Endothelial cell of umbilical vein (primary cell): ENCODE results near the gene SVIP. TPM values are rescaled to one million over a fixed set of nuclear protein-coding genes. Genes with fewer than 3 reads are reported as not detected.

ENCODE experiments used
- BruUV-seq: library from RNA; stranded (reverse); fragments of 400-500 nt; replicated peaks from 2 replicates; lab custom pipeline; 2021; lab: Mats Ljungman, UMichigan
- CTCF ChIA-PET: fragments of 300-600, 350-600 bp; sonication (Branson Sonifier 250); formaldehyde crosslinking; loops from one replicate; lab custom pipeline; 2021; ENCODE audit warnings: antibody characterized with exemption, inconsistent platforms; lab: Charles Lee
- POLR2A ChIA-PET: fragments of 300-600, 350-600 bp; sonication (Branson Sonifier 250); formaldehyde crosslinking; loops from one replicate; lab custom pipeline; 2021; ENCODE audit warnings: antibody characterized with exemption, inconsistent platforms; lab: Charles Lee
- DNase-seq: peaks from one replicate; pipeline ENCODE4 v3.0.0-alpha.2; 2011; ENCODE audit warnings: low read depth, low spot score
- FAIRE-seq: peaks from 2 replicates; lab custom pipeline; 2011; peaks lifted over from hg19 to GRCh38; lab: Jason Lieb, UNC
- H2AFZ ChIP-seq: 2 replicates; pipeline ENCODE4 v1.6.0; 2012; ENCODE audit warnings: low read depth, low read length, control low read depth, inconsistent platforms
- H3K27ac ChIP-seq: 2 replicates; pipeline ENCODE4 v1.5.1; 2011; ENCODE audit warnings: low read depth, mild to moderate bottlenecking, control low read depth, low read length, moderate library complexity; ENCODE audit not compliant: insufficient read depth
- H3K27me3 ChIP-seq, 2 experiments: 2 replicates each; pipeline versions ENCODE4 v1.6.0 to v1.6.1; 2011; ENCODE audit warnings: low read length in 2 of 2, mixed read lengths in 1 of 2; ENCODE audit not compliant: control insufficient read depth in 2 of 2, insufficient read depth in 2 of 2
- H3K36me3 ChIP-seq, 2 experiments: 2 replicates in 1 of 2; 3 replicates in 1 of 2; pipeline ENCODE4 v1.5.1; 2011; ENCODE audit warnings: low read length in 2 of 2, mild to moderate bottlenecking in 1 of 2, moderate library complexity in 1 of 2; ENCODE audit not compliant: control insufficient read depth in 2 of 2, insufficient read depth in 2 of 2; ENCODE audit errors: extremely low read depth in 1 of 2
- H3K4me1 ChIP-seq: 3 replicates; pipeline ENCODE4 v1.5.1; 2011; ENCODE audit warnings: mild to moderate bottlenecking, low read length; ENCODE audit not compliant: control insufficient read depth, insufficient read depth; ENCODE audit errors: extremely low read depth
- H3K4me2 ChIP-seq: 2 replicates; pipeline ENCODE4 v1.6.1; 2011; ENCODE audit warnings: low read length, control low read depth, mixed read lengths; ENCODE audit not compliant: insufficient read depth
- H3K4me3 ChIP-seq, 3 experiments: fragments of 200-600 bp in 1 of 3; sonication (generic), shearing (Covaris generic) in 1 of 3; replicated peaks in 1 of 3; 2 replicates each; pipeline ENCODE4 v1.5.1; 2011 to 2016; ENCODE audit warnings: control low read depth in 3 of 3, low read length in 3 of 3, mild to moderate bottlenecking in 2 of 3, inconsistent platforms in 1 of 3, low read depth in 1 of 3, moderate library complexity in 1 of 3; ENCODE audit not compliant: insufficient read depth in 1 of 3
- H3K79me2 ChIP-seq: 2 replicates; pipeline ENCODE4 v1.6.0; 2012; ENCODE audit warnings: low read length, inconsistent platforms; ENCODE audit not compliant: control insufficient read depth, insufficient read depth
- H3K9ac ChIP-seq: replicated peaks from 2 replicates; pipeline ENCODE3; 2011; ENCODE audit warnings: low read length, control low read depth; ENCODE audit not compliant: insufficient read depth; ENCODE audit errors: extremely low read depth
- H3K9me1 ChIP-seq: replicated peaks from 3 replicates; pipeline ENCODE4 v1.6.0; 2011; ENCODE audit warnings: mild to moderate bottlenecking, low read length; ENCODE audit not compliant: control insufficient read depth, insufficient read depth; ENCODE audit errors: extremely low read depth
- H3K9me3 ChIP-seq: replicated peaks from 2 replicates; pipeline ENCODE4 v1.5.1; 2012; ENCODE audit warnings: low read length, inconsistent platforms; ENCODE audit not compliant: control insufficient read depth, insufficient read depth
- H4K20me1 ChIP-seq: replicated peaks from 2 replicates; pipeline ENCODE3; 2011; ENCODE audit warnings: mild to moderate bottlenecking, low read length; ENCODE audit not compliant: control insufficient read depth, insufficient read depth; ENCODE audit errors: extremely low read depth
- MAX ChIP-seq: IDR thresholded peaks from 2 replicates; pipeline ENCODE4 v1.6.1; 2011; ENCODE audit not compliant: insufficient read depth, insufficient read length
- POLR2A ChIP-seq: IDR thresholded peaks from 2 replicates; pipeline ENCODE4 v1.6.1; 2012; ENCODE audit warnings: low read depth, mild to moderate bottlenecking, control low read depth, low read length
- POLR2AphosphoS5 ChIP-seq: IDR thresholded peaks from 2 replicates; pipeline ENCODE4 v1.6.1; 2012; ENCODE audit warnings: low read depth, mild to moderate bottlenecking, control low read depth, low read length, moderate library complexity; ENCODE audit not compliant: insufficient read depth
- dilution Hi-C: fragments of 300-500 bp; cut with MboI; formaldehyde crosslinking; loops from one replicate; pipeline ENCODE4 v1.15.0; 2019; ENCODE audit warnings: low sequenced_read_pairs; ENCODE audit not compliant: extremely low pct_ligation_motif_present
- intact Hi-C: fragments of 100-400 bp; cut with micrococcal nuclease; formaldehyde crosslinking; loops from one replicate; pipeline ENCODE4 v1.10.0; 2022
- polyA plus RNA-seq, 4 experiments: library from polyadenylated mRNA; depleted of rRNA in 3 of 4; stranded (reverse) in 3 of 4; unstranded in 1 of 4; fragments of >200 nt; gene quantifications; 2 replicates each; pipeline versions ENCODE4 v1.2.1 to v1.2.3, GENCODE V29; 2011 to 2012; ENCODE audit warnings: missing spikeins in 1 of 4
- total RNA-seq: library from RNA; stranded (reverse); gene quantifications from 2 replicates; pipeline ENCODE4 v1.2.3, GENCODE V29; 2021

The SVIP gene
- total and polyA plus RNA-seq, 2 donors (not counting 3 experiments of a cell fraction or from before 2014, with no cell fraction given) = 4.6 to 69.5 TPM

DNA sequence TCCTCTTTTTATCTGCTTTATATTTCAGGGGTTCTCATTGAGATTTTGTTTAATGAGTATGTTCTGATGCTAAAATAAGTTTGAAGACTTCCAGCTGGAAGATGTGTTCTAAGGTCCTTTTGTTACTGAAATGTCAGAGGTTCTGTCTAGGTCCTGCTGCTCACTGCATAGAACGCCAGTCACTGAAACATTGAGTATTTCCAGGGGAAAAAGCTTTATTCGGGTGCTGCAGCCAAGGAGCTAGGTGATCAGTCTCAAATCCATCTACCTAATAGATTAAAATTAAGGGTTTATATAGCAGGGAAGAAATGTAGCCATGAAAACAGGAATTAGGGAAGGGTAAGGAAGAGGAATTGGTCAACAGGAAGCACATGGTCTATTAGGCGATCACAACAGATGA lies 19.7 kb downstream of the SVIP start:
- TF ChIP-seq MAX = no peak
- TF ChIP-seq POLR2AphosphoS5 = no peak
- dilution Hi-C loops = no loop called here

DNA sequence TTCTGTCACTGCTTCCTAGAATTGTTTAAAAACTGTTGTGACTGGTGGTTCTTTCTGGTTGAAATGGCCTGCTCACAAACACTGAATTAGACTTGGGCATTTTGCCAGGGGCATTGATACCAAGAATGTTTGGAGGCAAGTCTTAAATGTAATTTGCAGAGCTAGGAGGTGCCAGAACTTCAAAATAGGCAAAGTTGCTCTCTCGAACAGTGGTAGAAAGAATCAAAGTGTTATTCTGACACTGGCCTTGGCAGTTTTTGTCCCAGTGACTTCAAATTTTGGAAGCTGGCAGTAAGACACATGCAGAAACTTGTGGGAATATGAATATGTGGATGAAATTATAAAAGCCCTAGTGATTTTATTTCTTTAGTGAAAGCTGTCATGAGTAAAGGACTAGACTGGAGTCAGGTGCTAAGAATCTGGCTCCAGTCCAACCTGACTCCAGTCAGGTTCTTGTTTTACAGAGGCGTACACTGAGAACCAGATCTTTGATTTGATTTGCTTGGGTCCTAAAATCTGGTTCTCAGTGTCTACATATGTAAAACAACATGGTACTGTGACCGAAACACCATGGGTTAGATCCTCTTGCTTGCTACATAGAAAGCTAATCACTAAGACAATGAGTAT lies 20.9 kb downstream of the SVIP start:
- peak overlapping the region; percentile 52 for H3K27ac ChIP-seq
- H3K27me3 ChIP-seq = no peaks in the 10 kb centered on the region
- H3K79me2 ChIP-seq = no peaks in the 10 kb centered on the region
- ChIA-PET POLR2A (interaction anchor here (1.0 to 1.2 kb wide), 2 partner anchors 21 to 23 kb away, joined by 3 to 4 read pairs; partner anchors contain the start of gene SVIP), CTCF (interaction anchor here (1.0 to 5.5 kb wide), 7 partner anchors 8 to 106 kb away, joined by 3 to 26 read pairs (median 8); partner anchors contain the start of gene SVIP)
- no peak overlapping the region for H3K9ac ChIP-seq
- dilution Hi-C loops = no loop called here
- intact Hi-C loops = loop anchor here (1.0 kb wide), 4 partner anchors 16 to 183 kb away; partner anchors contain the start of genes FANCF and SVIP
- H3K4me3 ChIP-seq = peak overlapping the region in 1 of 3 experiments; percentile 16
- peaks cover 5% of the 10 kb centered on the region for H3K9me3 ChIP-seq
- FAIRE-seq (no peak), DNase-seq (no peak)
- no TSS peak for BruUV-seq
- peak overlapping the region; percentile 4 for H2AFZ ChIP-seq
- H3K9me1 ChIP-seq = no peaks in the 10 kb centered on the region
- H4K20me1 ChIP-seq = no peaks in the 10 kb centered on the region
- H3K4me1 ChIP-seq = peaks cover 29% of the 10 kb centered on the region
- peak overlapping the region; percentile 60 for H3K4me2 ChIP-seq
- TF ChIP-seq POLR2A = peak; percentile 19
- TF ChIP-seq POLR2AphosphoS5 = no peak
- no peaks in the 10 kb centered on the region for H3K36me3 ChIP-seq

More for the DNA sequence above, 19.7 kb downstream of the SVIP start:
- FAIRE-seq = no peak
- no peaks in the 10 kb centered on the region for H3K36me3 ChIP-seq
- intact Hi-C loops = no loop called here
- CTCF ChIA-PET = interaction anchor here (1.8 to 5.5 kb wide), 2 partner anchors 9 to 16 kb away, joined by 4 to 26 read pairs; no protein-coding TSS in a partner anchor
- no peak for DNase-seq
- H3K9ac ChIP-seq = no peak overlapping the region
- peaks cover 5% of the 10 kb centered on the region for H3K9me3 ChIP-seq
- POLR2A ChIA-PET = no interaction called here
- H3K4me3 ChIP-seq = no peak overlapping the region
- H3K9me1 ChIP-seq = no peaks in the 10 kb centered on the region
- peaks cover 29% of the 10 kb centered on the region for H3K4me1 ChIP-seq
- BruUV-seq = no TSS peak
- no peaks in the 10 kb centered on the region for H3K27me3 ChIP-seq
- no peak overlapping the region for H3K4me2 ChIP-seq
- H3K27ac ChIP-seq = no peak overlapping the region
- H3K79me2 ChIP-seq = no peaks in the 10 kb centered on the region
- no peak overlapping the region for H2AFZ ChIP-seq
- H4K20me1 ChIP-seq = no peaks in the 10 kb centered on the region
